HepG2 (cell line): ENCODE data around the gene VENTX. TPM values are rescaled to one million over a fixed set of nuclear protein-coding genes. Genes with fewer than 3 reads are reported as not detected.

Source experiments
- ATAC-seq: fragments of 200-7000 bp; cut with Tn5 transposase; 3 replicates; pipeline ENCODE4 v1.9.1; 2020; ENCODE audit warnings: mild to moderate bottlenecking, moderate library complexity
- BruUV-seq: library from RNA; stranded (reverse); fragments of 400-500 nt; replicated peaks from 2 replicates; lab custom pipeline; 2021; lab: Mats Ljungman, UMichigan
- CTCF ChIA-PET: fragments of 300-600 bp; formaldehyde crosslinking; extraction: SDS; loops from one replicate; lab custom pipeline; 2021; ENCODE audit warnings: low total read pairs, inconsistent platforms, low intra/inter-chr PET ratio; lab: Yijun Ruan, JAX
- POLR2A ChIA-PET: fragments of 350-600 bp; sonication (Branson Sonifier 250); formaldehyde crosslinking; loops from one replicate; lab custom pipeline; 2020; ENCODE audit warnings: antibody characterized with exemption, inconsistent platforms; lab: Yijun Ruan, JAX
- DNase-seq: peaks from one replicate; pipeline ENCODE4 v3.0.0-alpha.2; 2015; ENCODE audit warnings: low spot score
- FAIRE-seq: peaks from 3 replicates; lab custom pipeline; 2011; peaks lifted over from hg19 to GRCh38; lab: Jason Lieb, UNC
- H2AFZ ChIP-seq: one replicate; pipeline ENCODE4 v1.6.1; 2011; ENCODE audit warnings: low read length, inconsistent platforms
- H3K27ac ChIP-seq: fragments of 300-600 bp; 3 replicates; pipeline ENCODE4 v1.8.0; 2011; ENCODE audit warnings: mixed run types, mild to moderate bottlenecking, mixed read lengths, low read length, inconsistent platforms; ENCODE audit not compliant: insufficient read depth; ENCODE audit errors: extremely low read length
- H3K27me3 ChIP-seq, 2 experiments: fragments of 200-600 bp in 1 of 2; 2 replicates in 1 of 2; 3 replicates in 1 of 2; pipeline versions ENCODE4 v1.6.0 to v1.8.0; 2011; ENCODE audit warnings: low read length in 2 of 2, mild to moderate bottlenecking in 2 of 2, moderate library complexity in 2 of 2, inconsistent platforms in 1 of 2; ENCODE audit not compliant: insufficient read depth in 2 of 2, control insufficient read depth in 1 of 2
- H3K36me3 ChIP-seq, 2 experiments: fragments of 200-600 bp in 1 of 2; replicated peaks in 1 of 2; 2 replicates in 1 of 2; 3 replicates in 1 of 2; pipeline versions ENCODE4 v1.5.1 to v1.8.0; 2011; ENCODE audit warnings: low read length in 2 of 2, inconsistent platforms in 1 of 2; ENCODE audit not compliant: insufficient read depth in 2 of 2, control insufficient read depth in 1 of 2
- H3K4me1 ChIP-seq: 2 replicates; pipeline ENCODE4 v1.5.1; 2012; ENCODE audit warnings: low read length, inconsistent platforms; ENCODE audit not compliant: insufficient read depth
- H3K4me2 ChIP-seq: 2 replicates; pipeline ENCODE4 v1.6.0; 2011; ENCODE audit warnings: low read depth, low read length, inconsistent platforms
- H3K4me3 ChIP-seq, 3 experiments: fragments of 200-600 bp in 1 of 3; sonication (generic), shearing (Covaris generic) in 1 of 3; replicated peaks in 1 of 3; 2 replicates each; pipeline ENCODE4 v1.5.1; 2011 to 2016; ENCODE audit warnings: low read length in 3 of 3, inconsistent platforms in 2 of 3, low read depth in 2 of 3, mild to moderate bottlenecking in 2 of 3, control low read depth in 1 of 3, mixed read lengths in 1 of 3; ENCODE audit not compliant: insufficient read depth in 1 of 3
- H3K79me2 ChIP-seq: one replicate; pipeline ENCODE4 v1.6.1; 2011; ENCODE audit warnings: low read length, inconsistent platforms; ENCODE audit not compliant: insufficient read depth
- H3K9ac ChIP-seq: 2 replicates; pipeline ENCODE4 v1.6.0; 2011; ENCODE audit warnings: mild to moderate bottlenecking, low read depth, low read length, inconsistent platforms; ENCODE audit not compliant: insufficient read depth
- H3K9me3 ChIP-seq: 2 replicates; pipeline ENCODE4 v1.5.1; 2012; ENCODE audit warnings: mild to moderate bottlenecking, low read length
- H4K20me1 ChIP-seq: 2 replicates; pipeline ENCODE4 v1.6.0; 2011; ENCODE audit warnings: inconsistent platforms, mild to moderate bottlenecking, low read length, moderate library complexity; ENCODE audit not compliant: insufficient read depth
- BORCS8-MEF2B ChIP-seq: sonication (generic); formaldehyde crosslinking; IDR thresholded peaks from 2 replicates; pipeline ENCODE4 v1.8.0; 2022; ENCODE audit warnings: mild to moderate bottlenecking, missing genetic modification reagents
- CENPX ChIP-seq: sonication (generic); formaldehyde crosslinking; IDR thresholded peaks from 2 replicates; pipeline ENCODE4 v1.9.0; 2021; ENCODE audit warnings: mild to moderate bottlenecking, missing genetic modification reagents, moderate library complexity
- ERF ChIP-seq: IDR thresholded peaks from 2 replicates; pipeline ENCODE4 v1.6.1; 2018; ENCODE audit warnings: missing biosample characterization, missing genetic modification reagents
- HIVEP1 ChIP-seq: sonication (generic); formaldehyde crosslinking; IDR thresholded peaks from 2 replicates; pipeline ENCODE4 v1.4.0; 2020; ENCODE audit warnings: mild to moderate bottlenecking, missing genetic modification reagents
- KAT7 ChIP-seq: IDR thresholded peaks from 2 replicates; pipeline ENCODE4 v1.6.1; 2018; ENCODE audit warnings: borderline replicate concordance, missing compliant biosample characterization
- PHF5A ChIP-seq: IDR thresholded peaks from one replicate; pipeline ENCODE4 v1.6.1; 2018; ENCODE audit warnings: low read depth, missing genetic modification reagents; ENCODE audit not compliant: unreplicated experiment
- ZNF557 ChIP-seq: sonication (generic); formaldehyde crosslinking; IDR thresholded peaks from 2 replicates; pipeline ENCODE4 v1.4.0; 2020; ENCODE audit warnings: missing genetic modification reagents
- WGBS: methylation state at CpG from one replicate; pipeline ENCODE4 v1.1.6; 2017; ENCODE audit warnings: low lambda C conversion rate; 5-methylcytosine and 5-hydroxymethylcytosine counted together
- in situ Hi-C: cut with HindIII; loops from 2 replicates; pipeline ENCODE4 v1.10.0; 2017; ENCODE audit warnings: low pct_unique_long_range_greater_than_20kb; ENCODE audit not compliant: extremely low pct_ligation_motif_present
- intact Hi-C: fragments of 100-400 bp; cut with micrococcal nuclease; formaldehyde crosslinking; loops from one replicate; pipeline ENCODE4 v1.10.0; 2022; ENCODE audit not compliant: unreplicated experiment
- polyA plus RNA-seq, 8 experiments: library from polyadenylated mRNA; depleted of rRNA in 3 of 8; stranded (reverse) in 7 of 8; unstranded in 1 of 8; fragments of >200 nt; fragmentation: Illumina TruSeq in 4 of 8; extraction: Trizol in 4 of 8; gene quantifications; 2 replicates each; pipeline versions ENCODE4 v1.2.1 to v1.2.3, GENCODE V29; 2011 to 2016; ENCODE audit warnings: low read depth in 4 of 8, missing spikeins in 1 of 8, mixed read lengths in 1 of 8; ENCODE audit not compliant: insufficient read depth in 1 of 8
- total RNA-seq, 5 experiments: library from RNA; depleted of rRNA; stranded (reverse); fragments of >200 nt; fragmentation: Illumina TruSeq; extraction: Trizol; gene quantifications; 2 replicates each; pipeline ENCODE4 v1.2.3, GENCODE V29; 2016; ENCODE audit warnings: low read depth in 1 of 5
- TF ChIP-seq, protein P1 (sequence below): sonication (generic); formaldehyde crosslinking; IDR thresholded peaks from 2 replicates; pipeline ENCODE4 v1.9.0; 2021; ENCODE audit warnings: missing genetic modification reagents, borderline replicate concordance
- TF ChIP-seq, protein P2 (sequence below): sonication (generic); formaldehyde crosslinking; IDR thresholded peaks from 2 replicates; pipeline ENCODE4 v1.8.0; 2022; ENCODE audit warnings: missing genetic modification reagents, mild to moderate bottlenecking, borderline replicate concordance
- TF ChIP-seq, protein P3 (sequence below): IDR thresholded peaks from 2 replicates; pipeline ENCODE4 v1.6.1; 2016; ENCODE audit warnings: missing compliant biosample characterization, missing genetic modification reagents, borderline replicate concordance
- TF ChIP-seq, protein P4 (sequence below): sonication (generic); formaldehyde crosslinking; conservative IDR thresholded peaks from 2 replicates; pipeline ENCODE4 v1.4.0; 2020; ENCODE audit warnings: missing genetic modification reagents
- TF ChIP-seq, protein P5 (sequence below): IDR thresholded peaks from 2 replicates; pipeline ENCODE4 v1.6.1; 2012; ENCODE audit warnings: inconsistent platforms

VENTX gene
- total and polyA plus RNA-seq, 2 of the 13 experiments (the other 11 are each of a cell fraction or from before 2014, with no cell fraction given), result not detected

DNA sequence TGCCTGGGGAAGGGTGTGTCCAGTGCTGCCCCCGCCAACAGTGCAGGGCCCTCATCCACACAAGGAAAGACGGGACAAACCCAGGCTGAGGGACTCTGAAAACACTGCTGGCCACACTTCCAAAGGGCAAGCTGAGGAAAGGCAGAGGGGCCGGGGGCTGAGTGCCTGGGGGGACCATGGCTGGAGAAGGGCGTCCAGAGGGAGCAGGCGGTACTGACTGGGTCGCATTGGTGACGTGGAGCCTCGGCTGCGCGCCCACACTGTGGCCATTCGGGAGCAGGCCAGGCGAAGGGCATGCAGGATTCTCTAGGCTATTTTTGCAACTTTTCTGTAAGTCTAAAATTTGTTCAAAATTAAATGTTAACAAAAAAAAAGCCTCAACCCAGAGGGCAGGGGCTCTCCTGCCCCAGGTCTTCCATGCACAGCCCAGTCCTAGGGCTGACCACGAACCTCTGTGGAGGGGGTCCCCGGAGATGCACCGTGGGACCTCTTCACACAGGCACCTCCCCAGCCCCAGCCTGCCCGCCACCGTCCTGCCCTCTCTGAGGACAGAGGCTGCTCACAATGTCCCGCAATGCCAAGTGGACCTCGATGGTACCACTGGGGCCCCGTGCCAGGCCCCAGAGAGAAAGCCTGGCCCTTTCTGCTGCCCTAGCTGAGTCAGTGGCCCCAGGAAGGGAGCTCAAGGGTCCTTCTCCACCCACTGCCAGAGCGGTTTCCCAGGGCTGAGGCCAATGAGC is 28.6 kb downstream of the VENTX start:
- Histone ChIP-seq H2AFZ (no peak overlapping the region), H3K4me3 (no peak overlapping the region), H3K79me2 (no peaks in the 10 kb centered on the region), H3K9ac (no peak overlapping the region), H3K27ac (no peak overlapping the region), H3K36me3 (no peaks in the 10 kb centered on the region), H3K27me3 (peaks cover 3 to 20% of the 10 kb centered on the region in 2 experiments; a peak in 4 of 5 replicates), H3K4me1 (0 out of 2 replicates have a peak, but pooled peaks cover under 1% of the 10 kb centered on the region), H3K4me2 (no peak overlapping the region), H3K9me3 (no peaks in the 10 kb centered on the region), H4K20me1 (no peaks in the 10 kb centered on the region)
- 56% methylated on average over 13 of the region's 21 CpGs for WGBS
- intact Hi-C loops (no loop called here), in situ Hi-C loops (no loop called here)
- no peak for TF ChIP-seq ZNF557 (CRISPR knock-in tag)
- no peak for TF ChIP-seq CENPX
- no peak for TF ChIP-seq PHF5A
- no peak for TF ChIP-seq HIVEP1 (CRISPR knock-in tag)
- TF ChIP-seq, protein P1, sequence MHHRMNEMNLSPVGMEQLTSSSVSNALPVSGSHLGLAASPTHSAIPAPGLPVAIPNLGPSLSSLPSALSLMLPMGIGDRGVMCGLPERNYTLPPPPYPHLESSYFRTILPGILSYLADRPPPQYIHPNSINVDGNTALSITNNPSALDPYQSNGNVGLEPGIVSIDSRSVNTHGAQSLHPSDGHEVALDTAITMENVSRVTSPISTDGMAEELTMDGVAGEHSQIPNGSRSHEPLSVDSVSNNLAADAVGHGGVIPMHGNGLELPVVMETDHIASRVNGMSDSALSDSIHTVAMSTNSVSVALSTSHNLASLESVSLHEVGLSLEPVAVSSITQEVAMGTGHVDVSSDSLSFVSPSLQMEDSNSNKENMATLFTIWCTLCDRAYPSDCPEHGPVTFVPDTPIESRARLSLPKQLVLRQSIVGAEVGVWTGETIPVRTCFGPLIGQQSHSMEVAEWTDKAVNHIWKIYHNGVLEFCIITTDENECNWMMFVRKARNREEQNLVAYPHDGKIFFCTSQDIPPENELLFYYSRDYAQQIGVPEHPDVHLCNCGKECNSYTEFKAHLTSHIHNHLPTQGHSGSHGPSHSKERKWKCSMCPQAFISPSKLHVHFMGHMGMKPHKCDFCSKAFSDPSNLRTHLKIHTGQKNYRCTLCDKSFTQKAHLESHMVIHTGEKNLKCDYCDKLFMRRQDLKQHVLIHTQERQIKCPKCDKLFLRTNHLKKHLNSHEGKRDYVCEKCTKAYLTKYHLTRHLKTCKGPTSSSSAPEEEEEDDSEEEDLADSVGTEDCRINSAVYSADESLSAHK (CRISPR knock-in tag), result no peak
- ChIA-PET CTCF (no interaction called here), POLR2A (no interaction called here)
- BruUV-seq, result no TSS peak
- no peak for FAIRE-seq
- no peak for DNase-seq
- no peak for ATAC-seq

DNA sequence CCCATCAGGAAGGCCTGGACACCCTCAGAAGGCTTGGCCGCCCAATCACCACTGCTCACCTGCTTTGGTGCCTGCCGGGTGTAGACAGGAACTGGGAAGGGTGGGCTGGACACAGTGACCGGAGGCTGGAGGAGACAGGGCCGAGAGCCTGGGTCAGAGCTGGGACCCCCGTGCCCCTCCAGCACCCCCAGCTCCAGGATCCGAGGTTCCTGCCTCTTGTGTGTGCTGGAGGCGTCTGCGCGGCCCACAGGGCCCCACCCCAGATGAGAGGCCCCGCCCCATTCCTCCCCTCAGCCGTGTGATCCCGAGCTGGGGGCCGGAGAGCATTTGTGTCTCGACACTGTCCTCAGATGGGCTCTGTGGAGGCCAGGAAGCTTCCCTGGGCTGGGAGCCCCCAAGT is 29.6 kb downstream of the VENTX start:
- no peak for FAIRE-seq
- no peak for ATAC-seq
- H3K9ac ChIP-seq, result no peak overlapping the region
- H3K27ac ChIP-seq, result no peak overlapping the region
- H3K4me2 ChIP-seq, result no peak overlapping the region
- H3K4me1 ChIP-seq, result no peaks in the 10 kb centered on the region
- H2AFZ ChIP-seq, result no peak overlapping the region
- H4K20me1 ChIP-seq, result no peaks in the 10 kb centered on the region
- BruUV-seq, result no TSS peak
- H3K36me3 ChIP-seq, result no peaks in the 10 kb centered on the region
- POLR2A ChIA-PET, result no interaction called here
- in situ Hi-C loops (no loop called here), intact Hi-C loops (no loop called here)
- 43% methylated on average over 9 of the region's 14 CpGs for WGBS
- no peak for DNase-seq
- no peaks in the 10 kb centered on the region for H3K79me2 ChIP-seq
- CTCF ChIA-PET, result no interaction called here
- no peak overlapping the region for H3K4me3 ChIP-seq
- H3K27me3 ChIP-seq, result peaks cover 3 to 20% of the 10 kb centered on the region in 2 experiments; a peak in 4 of 5 replicates
- no peaks in the 10 kb centered on the region for H3K9me3 ChIP-seq
- TF ChIP-seq, protein P2, sequence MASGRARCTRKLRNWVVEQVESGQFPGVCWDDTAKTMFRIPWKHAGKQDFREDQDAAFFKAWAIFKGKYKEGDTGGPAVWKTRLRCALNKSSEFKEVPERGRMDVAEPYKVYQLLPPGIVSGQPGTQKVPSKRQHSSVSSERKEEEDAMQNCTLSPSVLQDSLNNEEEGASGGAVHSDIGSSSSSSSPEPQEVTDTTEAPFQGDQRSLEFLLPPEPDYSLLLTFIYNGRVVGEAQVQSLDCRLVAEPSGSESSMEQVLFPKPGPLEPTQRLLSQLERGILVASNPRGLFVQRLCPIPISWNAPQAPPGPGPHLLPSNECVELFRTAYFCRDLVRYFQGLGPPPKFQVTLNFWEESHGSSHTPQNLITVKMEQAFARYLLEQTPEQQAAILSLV, result no peak
- TF ChIP-seq ERF (CRISPR knock-in tag) (no peak), KAT7 (CRISPR knock-in tag) (no peak), BORCS8-MEF2B (no peak)
- TF ChIP-seq, protein P3, sequence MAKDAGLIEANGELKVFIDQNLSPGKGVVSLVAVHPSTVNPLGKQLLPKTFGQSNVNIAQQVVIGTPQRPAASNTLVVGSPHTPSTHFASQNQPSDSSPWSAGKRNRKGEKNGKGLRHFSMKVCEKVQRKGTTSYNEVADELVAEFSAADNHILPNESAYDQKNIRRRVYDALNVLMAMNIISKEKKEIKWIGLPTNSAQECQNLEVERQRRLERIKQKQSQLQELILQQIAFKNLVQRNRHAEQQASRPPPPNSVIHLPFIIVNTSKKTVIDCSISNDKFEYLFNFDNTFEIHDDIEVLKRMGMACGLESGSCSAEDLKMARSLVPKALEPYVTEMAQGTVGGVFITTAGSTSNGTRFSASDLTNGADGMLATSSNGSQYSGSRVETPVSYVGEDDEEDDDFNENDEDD, result no peak
- TF ChIP-seq, protein P4, sequence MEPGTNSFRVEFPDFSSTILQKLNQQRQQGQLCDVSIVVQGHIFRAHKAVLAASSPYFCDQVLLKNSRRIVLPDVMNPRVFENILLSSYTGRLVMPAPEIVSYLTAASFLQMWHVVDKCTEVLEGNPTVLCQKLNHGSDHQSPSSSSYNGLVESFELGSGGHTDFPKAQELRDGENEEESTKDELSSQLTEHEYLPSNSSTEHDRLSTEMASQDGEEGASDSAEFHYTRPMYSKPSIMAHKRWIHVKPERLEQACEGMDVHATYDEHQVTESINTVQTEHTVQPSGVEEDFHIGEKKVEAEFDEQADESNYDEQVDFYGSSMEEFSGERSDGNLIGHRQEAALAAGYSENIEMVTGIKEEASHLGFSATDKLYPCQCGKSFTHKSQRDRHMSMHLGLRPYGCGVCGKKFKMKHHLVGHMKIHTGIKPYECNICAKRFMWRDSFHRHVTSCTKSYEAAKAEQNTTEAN (CRISPR knock-in tag), result no peak
- TF ChIP-seq, protein P5, sequence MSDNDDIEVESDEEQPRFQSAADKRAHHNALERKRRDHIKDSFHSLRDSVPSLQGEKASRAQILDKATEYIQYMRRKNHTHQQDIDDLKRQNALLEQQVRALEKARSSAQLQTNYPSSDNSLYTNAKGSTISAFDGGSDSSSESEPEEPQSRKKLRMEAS, result no peak
